Prostate gland (tissue), 2 donors: ENCODE data around the gene SMIM33. TPM values are rescaled to one million over a fixed set of nuclear protein-coding genes. Genes with fewer than 3 reads are reported as not detected.

ENCODE experiments used
- DNase-seq: peaks from one replicate; pipeline ENCODE4 v3.0.0-alpha.2; 2019; ENCODE audit warnings: low spot score
- H3K27ac ChIP-seq, 2 donors: fragments of 200-600 bp; sonication (generic); 2 replicates each; pipeline ENCODE4 v1.5.1; 2017 to 2019
- H3K27me3 ChIP-seq: fragments of 200-600 bp; sonication (generic); replicated peaks from 2 replicates; pipeline ENCODE4 v1.5.1; 2019; ENCODE audit not compliant: insufficient read depth
- H3K36me3 ChIP-seq, 2 donors: fragments of 200-600 bp; sonication (generic); 1 replicate in 1 of 2; 2 replicates in 1 of 2; pipeline versions ENCODE4 v1.5.1 to v1.8.1; 2017 to 2019
- H3K4me1 ChIP-seq: fragments of 200-600 bp; sonication (generic); replicated peaks from 2 replicates; pipeline ENCODE4 v1.5.1; 2019
- H3K4me3 ChIP-seq, 2 donors: fragments of 200-600 bp; sonication (generic); 2 replicates each; pipeline ENCODE4 v1.5.1; 2017 to 2019
- H3K9me3 ChIP-seq: fragments of 200-600 bp; sonication (generic); 2 replicates; pipeline ENCODE4 v1.5.1; 2017
- POLR2A ChIP-seq: fragments of 450-650 bp; IDR thresholded peaks from one replicate; pipeline ENCODE4 v1.6.1; 2016; ENCODE audit warnings: antibody characterized with exemption, mild to moderate bottlenecking
- POLR2AphosphoS5 ChIP-seq: sonication (generic); formaldehyde crosslinking; IDR thresholded peaks from one replicate; pipeline ENCODE4 v1.6.1; 2017; ENCODE audit warnings: antibody characterized with exemption
- WGBS: methylation state at CpG from one replicate; pipeline ENCODE4 v1.1.5; 2018; 5-methylcytosine and 5-hydroxymethylcytosine counted together
- intact Hi-C: fragments of 100-400 bp; cut with DNase I; formaldehyde crosslinking; loops from one replicate; pipeline ENCODE4 v1.14.2; 2022
- total RNA-seq, 2 donors: library from RNA; depleted of rRNA; stranded (reverse); fragments of >200 nt; gene quantifications; one replicate each; pipeline ENCODE4 v1.1.0, GENCODE V29; 2016
- TF ChIP-seq, protein P1 (sequence below), 4 experiments: fragments of 200-600 bp in 2 of 4; fragments of 450-650 bp in 2 of 4; sonication (generic) in 2 of 4; IDR thresholded peaks; 1 replicate in 3 of 4; 2 replicates in 1 of 4; pipeline ENCODE4 v1.5.1; 2016 to 2019; ENCODE audit warnings: antibody characterized with exemption in 4 of 4, mild to moderate bottlenecking in 2 of 4, moderate library complexity in 2 of 4

The SMIM33 gene
- total RNA-seq, 2 donors from 2014 or later: not detected

DNA sequence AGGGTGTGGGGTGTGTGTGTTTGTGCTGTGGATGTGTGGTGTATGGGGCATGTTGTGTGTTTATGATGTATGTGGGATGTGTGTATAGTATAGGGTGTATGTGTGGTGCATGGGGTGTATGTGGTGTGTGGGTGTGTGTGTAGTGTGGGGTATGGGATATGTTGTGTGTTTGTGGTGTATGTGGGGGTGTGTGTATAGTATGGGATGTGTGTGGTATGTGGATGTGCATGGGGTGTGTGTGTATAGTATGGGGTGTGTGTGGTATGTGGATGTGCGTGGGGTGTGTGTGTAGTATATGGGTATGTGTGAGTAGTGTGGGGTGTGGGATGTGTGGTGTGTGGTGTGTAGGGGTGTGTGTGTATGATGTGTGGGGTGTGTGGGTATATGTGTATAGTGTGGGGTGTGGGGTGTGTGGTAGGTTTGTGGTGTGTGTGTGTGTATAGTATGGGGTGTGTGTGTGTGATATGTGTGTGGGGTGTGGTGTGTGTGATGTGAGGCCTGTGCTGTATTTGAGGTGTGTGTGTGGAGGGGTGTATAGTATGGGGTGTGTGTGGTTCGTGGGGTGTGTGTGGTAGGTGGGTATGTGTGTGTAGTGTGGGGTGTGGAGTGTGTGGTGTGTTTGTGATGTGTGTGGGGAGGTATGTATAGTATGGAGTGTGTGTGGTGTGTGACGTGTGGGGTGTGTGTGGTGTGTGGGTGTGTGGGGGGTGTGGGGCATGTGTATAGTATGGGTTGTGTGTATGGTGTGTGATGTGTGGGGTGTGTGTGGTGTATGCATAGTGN, 18.7 kb upstream of the SMIM33 start:
- no peak for DNase-seq
- Histone ChIP-seq H3K4me3 (no peak overlapping the region), H3K36me3 (no peaks in the 10 kb centered on the region), H3K9me3 (no peaks in the 10 kb centered on the region), H3K27ac (no peak overlapping the region), H3K4me1 (no peaks in the 10 kb centered on the region), H3K27me3 (no peaks in the 10 kb centered on the region)
- intact Hi-C loops: no loop called here
- no peak for TF ChIP-seq POLR2A
- no peak for TF ChIP-seq POLR2AphosphoS5
- TF ChIP-seq, protein P1, sequence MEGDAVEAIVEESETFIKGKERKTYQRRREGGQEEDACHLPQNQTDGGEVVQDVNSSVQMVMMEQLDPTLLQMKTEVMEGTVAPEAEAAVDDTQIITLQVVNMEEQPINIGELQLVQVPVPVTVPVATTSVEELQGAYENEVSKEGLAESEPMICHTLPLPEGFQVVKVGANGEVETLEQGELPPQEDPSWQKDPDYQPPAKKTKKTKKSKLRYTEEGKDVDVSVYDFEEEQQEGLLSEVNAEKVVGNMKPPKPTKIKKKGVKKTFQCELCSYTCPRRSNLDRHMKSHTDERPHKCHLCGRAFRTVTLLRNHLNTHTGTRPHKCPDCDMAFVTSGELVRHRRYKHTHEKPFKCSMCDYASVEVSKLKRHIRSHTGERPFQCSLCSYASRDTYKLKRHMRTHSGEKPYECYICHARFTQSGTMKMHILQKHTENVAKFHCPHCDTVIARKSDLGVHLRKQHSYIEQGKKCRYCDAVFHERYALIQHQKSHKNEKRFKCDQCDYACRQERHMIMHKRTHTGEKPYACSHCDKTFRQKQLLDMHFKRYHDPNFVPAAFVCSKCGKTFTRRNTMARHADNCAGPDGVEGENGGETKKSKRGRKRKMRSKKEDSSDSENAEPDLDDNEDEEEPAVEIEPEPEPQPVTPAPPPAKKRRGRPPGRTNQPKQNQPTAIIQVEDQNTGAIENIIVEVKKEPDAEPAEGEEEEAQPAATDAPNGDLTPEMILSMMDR (IDR thresholded peaks at IDR 0.05): no peak
- WGBS: 82% methylated on average over 3 of the region's 3 CpGs

DNA sequence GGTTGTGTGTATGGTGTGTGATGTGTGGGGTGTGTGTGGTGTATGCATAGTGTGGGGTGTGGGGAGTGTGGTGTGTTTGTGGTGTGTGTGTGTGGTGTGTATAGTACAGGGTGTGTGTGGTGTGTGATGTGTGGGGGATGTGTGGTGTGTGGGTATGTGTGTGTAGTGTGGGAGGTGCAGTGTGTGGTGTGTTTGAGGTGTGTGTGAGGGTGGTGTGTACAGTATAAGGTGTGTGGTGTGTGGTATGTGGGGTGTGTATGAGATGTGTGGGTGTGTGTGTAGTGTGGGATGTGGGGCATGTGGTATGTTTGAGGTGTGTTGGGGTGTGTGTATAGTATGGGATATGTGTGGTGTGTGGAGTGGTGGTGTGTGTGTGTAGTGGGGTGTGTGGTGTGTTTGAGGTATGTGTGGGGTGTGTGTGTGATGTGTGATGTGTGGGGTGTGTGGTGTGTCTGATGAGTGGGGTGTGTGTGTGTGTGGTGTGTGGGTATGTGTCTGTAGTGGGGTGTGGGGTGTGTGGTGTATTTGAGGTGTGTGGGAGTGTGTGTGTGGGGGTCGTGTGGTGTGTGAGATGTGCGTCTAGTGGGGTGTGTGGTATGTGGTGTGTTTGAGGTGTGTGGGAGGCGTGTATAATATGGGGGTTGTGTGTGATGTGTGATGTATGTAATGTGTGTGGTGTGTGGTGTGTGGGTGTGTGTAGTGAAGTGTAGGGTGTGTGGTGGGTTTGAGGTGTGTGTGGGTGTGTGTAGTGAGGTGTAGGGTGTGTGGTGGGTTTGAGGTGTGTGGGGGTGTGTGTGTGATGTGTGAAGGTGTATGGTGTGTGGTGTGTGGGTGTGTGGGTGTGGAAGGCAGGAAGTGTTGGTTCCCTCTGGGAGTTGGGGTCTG, 16.9 kb upstream of the SMIM33 start:
- no peaks in the 10 kb centered on the region for H3K27me3 ChIP-seq
- no peaks in the 10 kb centered on the region for H3K9me3 ChIP-seq
- DNase-seq: no peak
- H3K4me1 ChIP-seq: no peaks in the 10 kb centered on the region
- TF ChIP-seq, protein P1 (IDR thresholded peaks at IDR 0.05): no peak
- TF ChIP-seq POLR2A (no peak), POLR2AphosphoS5 (no peak)
- WGBS: 89% methylated on average over 3 of the region's 3 CpGs
- H3K27ac ChIP-seq: no peak overlapping the region
- H3K4me3 ChIP-seq: no peak overlapping the region
- intact Hi-C loops: no loop called here
- no peaks in the 10 kb centered on the region for H3K36me3 ChIP-seq

DNA sequence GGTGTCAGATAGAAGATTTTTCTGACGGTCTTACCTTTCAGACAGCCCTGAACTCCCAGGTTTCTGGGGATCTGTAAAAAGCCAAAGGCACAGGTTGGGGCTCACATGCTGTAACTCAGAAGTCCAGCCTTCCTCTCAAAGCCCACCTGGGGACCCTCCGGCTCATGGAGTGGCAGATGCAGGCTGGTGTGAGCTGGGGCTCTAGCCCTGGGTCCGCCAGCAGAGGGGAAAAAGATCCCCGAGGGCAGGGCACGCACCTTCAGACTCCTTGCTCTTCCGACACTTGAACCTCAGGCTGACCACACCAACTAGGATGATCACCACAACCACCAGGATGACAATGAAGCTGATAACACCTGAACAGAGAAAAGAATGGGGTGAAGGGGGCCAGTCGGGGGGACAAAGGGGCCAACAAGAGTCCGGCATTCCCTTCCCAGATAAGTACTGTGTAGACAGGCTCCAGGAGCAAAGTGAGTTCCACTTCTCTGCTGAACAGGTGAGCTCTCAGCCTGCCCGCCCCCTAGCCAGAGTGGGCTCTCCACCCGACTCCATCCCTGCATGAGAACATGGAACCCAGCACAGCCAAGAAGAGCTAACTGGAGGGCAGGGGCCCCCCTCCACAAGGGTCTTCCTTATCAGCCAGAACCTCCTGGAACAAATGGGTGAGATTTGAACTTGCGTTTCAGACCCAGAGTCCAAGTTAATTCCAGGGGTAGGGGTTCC, 16.1 kb upstream of the SMIM33 start:
- Histone ChIP-seq H3K27me3 (no peaks in the 10 kb centered on the region), H3K27ac (no peak overlapping the region), H3K36me3 (no peaks in the 10 kb centered on the region), H3K9me3 (no peaks in the 10 kb centered on the region), H3K4me3 (no peak overlapping the region), H3K4me1 (no peaks in the 10 kb centered on the region)
- WGBS: 85% methylated on average over 11 of the region's 11 CpGs
- no peak for DNase-seq
- intact Hi-C loops: no loop called here
- no peak for TF ChIP-seq POLR2AphosphoS5
- TF ChIP-seq POLR2A: no peak
- TF ChIP-seq, protein P1 (IDR thresholded peaks at IDR 0.05): no peak

DNA sequence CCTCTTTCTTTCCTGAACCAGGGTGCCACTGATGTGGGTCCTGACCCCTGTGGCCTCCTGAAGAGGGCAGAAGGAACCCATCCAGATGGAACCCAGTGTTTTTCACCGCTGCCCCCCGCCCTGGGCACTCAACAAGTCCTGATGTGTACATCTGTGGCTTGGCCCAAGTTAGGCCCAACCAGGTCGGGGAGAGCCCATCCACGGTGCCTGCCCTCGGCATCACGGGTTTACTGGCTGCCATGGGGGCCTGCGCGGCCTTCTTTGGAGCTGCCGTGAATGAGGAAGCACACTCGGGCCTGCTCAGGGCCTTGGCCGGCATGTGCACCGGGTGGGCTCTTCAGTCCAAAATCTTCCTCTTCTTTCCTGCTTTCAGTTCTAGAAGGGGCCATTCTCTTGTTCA, 14.0 kb upstream of the SMIM33 start:
- 91% methylated on average over 12 of the region's 12 CpGs for WGBS
- no peaks in the 10 kb centered on the region for H3K27me3 ChIP-seq
- H3K9me3 ChIP-seq: no peaks in the 10 kb centered on the region
- H3K4me1 ChIP-seq: no peaks in the 10 kb centered on the region
- no peak overlapping the region for H3K27ac ChIP-seq
- H3K36me3 ChIP-seq: no peaks in the 10 kb centered on the region
- TF ChIP-seq POLR2A (no peak), POLR2AphosphoS5 (no peak)
- TF ChIP-seq, protein P1 (IDR thresholded peaks at IDR 0.05): no peak
- H3K4me3 ChIP-seq: no peak overlapping the region
- intact Hi-C loops: no loop called here
- DNase-seq: no peak
